Stimulated activated CD8-positive, alpha-beta memory T cell treated with anti-CD3 and anti-CD28 coated beads, Interleukin-15, amount 100 ng/mL, for 4 hours (primary cell): Measurements from ENCODE around the gene ADRM1.

Experiments used
- DNase-seq, 2 donors: peaks; one replicate each; pipeline ENCODE4 v3.0.0-alpha.2; 2020; ENCODE audit warnings: low read depth in 2 of 2

ADRM1 gene, protein sequence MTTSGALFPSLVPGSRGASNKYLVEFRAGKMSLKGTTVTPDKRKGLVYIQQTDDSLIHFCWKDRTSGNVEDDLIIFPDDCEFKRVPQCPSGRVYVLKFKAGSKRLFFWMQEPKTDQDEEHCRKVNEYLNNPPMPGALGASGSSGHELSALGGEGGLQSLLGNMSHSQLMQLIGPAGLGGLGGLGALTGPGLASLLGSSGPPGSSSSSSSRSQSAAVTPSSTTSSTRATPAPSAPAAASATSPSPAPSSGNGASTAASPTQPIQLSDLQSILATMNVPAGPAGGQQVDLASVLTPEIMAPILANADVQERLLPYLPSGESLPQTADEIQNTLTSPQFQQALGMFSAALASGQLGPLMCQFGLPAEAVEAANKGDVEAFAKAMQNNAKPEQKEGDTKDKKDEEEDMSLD

DNA sequence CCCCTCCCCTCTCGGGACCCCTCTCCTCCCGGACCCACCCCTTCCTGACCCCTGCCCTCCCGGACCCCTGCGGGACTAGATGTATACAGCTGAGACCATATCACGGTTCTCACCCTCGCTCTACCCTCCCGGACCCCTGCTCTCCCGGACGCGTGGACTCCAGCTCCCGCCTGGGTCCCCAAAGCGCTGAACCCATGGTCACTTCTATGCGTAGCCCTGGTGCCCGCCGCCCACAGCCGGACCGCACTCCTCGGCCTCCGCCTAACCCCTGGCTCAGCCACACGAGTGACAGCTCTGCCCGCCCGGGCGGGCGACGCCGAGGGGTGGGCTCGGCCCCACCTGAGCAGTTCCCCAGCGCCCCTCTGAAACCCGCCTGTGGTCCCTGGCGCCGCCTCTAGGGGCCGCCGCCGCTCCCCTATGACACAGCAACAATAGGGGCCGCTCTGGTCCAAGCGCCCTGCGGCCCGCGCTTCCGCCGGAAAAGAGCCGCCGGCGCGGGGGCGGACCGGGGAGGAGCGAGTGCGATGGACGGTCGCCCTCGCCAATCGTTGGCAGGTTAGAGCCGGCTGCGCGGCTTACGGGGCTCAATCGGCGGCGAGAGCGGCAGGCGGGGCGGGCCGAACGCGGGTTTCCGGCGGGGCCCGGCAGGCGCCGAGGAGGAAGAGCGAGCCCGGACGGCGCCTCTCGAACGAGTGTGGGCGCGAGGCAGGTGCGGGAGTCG, at the start of gene ADRM1:
Gene ADRM1 (plus strand): TSS at position 657 of the 721 bp plus-strand sequence. CDS start 572 bp downstream, outside the sequence.
- DNase-seq: peak; percentile 90 to 96

DNA sequence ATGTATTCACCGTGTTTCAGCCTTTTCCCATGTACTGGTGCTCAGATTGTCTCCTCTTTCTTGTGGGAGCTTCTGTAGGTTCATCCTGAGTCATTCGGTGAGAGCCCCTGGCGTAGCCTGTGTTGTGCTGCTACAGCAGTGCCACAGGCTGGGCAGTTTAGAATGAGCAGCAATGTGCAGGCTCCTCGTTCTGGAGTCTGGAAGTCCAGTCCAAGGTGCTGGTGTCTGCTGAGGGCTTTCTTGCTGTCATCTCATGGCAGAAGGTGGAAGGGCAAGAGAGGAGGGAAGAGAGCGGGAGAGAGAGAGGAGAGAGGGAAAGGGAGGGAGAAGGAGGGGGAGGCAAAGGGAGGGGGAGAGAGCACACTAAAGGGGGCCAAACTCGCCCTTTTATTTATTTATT, 49.4 kb upstream of the ADRM1 start:
- no peak for DNase-seq

DNA sequence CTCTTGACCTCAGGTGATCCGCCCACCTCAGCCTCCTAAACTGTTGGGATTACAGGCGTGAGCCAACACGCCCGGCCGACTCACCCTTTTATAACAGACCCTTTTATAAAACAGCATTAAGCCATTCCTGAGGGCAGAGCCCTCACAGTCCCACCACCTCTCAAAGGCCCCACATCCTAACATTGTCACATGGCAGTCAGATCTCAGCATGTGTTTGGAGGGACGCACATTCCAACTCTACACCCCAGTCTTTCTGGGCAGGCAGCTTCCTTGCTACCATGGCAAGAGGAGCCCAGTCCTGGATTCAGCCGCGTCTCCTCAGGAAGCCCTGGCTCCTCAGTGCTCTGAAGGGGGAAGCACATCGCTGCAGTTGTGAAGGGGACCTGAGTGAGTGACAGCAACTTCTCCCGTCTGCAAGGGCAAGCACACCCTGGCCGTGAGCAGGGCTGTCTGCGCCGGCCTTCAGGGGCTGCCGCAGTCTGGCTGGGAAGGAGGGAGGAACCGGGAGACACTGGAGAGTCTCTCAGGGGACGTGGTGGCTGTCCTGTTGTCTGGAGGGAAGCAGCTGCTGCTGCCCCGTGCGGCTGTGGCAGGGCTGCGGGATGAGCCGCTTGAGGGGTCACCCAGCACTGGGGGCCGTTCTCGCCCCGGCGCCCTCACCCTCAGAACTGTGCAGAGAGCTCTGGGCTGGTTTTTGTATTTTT, 48.6 kb upstream of the ADRM1 start:
- DNase-seq: no peak

DNA sequence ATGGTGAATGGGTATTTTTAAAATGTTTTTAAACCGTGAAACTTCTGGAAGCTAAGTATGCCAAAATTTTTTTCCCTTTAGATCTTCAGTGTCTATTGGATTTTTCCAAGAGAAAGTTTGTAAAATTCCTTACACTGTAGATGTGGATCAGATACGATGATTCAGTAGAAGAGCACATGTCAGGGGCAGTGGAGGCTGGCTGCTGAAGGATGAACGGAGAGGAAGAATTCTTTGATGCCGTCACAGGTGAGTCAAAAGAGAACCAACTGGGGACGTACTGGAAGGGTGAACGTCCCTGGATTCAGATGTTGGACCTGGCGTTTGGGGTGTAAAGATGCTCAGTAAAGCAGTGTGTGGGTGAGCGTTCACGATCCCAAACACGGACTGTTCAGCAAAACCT, 46.8 kb upstream of the ADRM1 start:
- DNase-seq: no peak

DNA sequence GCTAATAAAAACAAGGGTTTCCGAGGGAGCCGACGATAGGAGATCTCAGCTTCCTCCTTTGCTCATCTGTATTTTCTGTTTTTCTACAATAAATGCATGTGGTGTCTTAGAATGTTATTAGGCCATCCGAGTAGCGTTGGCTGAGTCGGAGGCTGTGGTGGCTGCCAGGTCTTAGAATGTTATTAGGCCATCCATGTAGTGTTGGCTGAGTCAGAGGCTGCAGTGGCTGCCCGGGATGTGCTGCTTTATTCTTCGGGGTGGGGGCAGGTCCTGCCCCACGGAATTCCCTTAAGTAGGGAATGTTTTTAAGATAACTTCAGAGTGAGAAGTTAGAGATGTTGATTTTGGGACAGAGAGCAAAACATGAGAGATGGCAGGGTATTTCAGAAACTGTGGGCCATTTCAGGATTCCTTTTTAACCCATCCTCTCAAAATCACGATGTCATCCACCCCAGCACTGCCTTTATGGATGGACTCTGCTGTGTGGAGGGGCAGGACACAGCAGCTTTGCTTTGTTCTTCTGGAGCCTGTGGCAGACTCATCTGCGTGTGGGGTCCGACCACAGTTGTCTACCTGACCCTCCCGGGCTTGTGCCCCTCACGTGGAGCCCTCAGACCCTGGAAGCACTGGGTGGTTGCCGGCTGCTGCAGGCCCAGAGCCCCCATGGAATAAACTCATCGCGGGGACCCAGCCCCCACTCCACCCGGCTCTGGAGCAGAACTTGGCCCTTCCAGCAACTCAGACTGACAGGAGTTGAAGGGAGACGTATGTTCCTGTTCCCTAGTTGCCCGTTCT, 44.1 kb upstream of the ADRM1 start:
- no peak for DNase-seq

DNA sequence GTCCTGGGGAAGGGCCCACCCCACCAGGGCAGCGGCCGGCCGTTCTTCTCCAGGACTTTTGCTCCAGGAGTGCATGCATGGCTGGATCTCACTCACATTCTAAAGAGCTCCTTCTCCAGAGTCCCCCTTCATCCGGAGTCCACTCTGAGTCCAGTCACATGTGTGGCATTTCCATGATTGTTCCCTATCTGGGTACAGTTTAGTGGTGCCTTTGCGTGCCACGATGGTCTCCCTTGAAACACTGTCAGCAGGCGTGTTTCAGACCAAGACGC, 43.6 kb upstream of the ADRM1 start:
- DNase-seq: no peak

DNA sequence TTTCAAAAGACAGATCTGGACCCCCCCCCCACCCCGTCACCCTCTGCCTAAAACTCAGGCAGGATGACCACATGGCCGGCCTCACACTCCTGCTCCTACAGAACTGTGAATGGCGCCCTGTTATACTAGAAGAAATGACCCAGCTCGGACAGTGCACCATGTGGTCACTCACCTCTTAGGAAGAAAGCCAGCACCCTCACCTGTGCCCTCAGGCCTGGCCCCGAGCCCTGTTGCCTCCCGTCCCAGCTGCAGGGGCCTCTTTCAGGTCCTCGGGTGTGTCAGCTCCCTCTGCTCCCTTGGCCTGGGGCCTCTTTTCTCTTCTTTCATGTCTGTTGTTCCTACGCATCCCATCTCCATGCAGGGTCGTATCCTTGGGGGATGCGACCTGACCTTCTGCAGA, 40.7 kb upstream of the ADRM1 start:
- DNase-seq: no peak

DNA sequence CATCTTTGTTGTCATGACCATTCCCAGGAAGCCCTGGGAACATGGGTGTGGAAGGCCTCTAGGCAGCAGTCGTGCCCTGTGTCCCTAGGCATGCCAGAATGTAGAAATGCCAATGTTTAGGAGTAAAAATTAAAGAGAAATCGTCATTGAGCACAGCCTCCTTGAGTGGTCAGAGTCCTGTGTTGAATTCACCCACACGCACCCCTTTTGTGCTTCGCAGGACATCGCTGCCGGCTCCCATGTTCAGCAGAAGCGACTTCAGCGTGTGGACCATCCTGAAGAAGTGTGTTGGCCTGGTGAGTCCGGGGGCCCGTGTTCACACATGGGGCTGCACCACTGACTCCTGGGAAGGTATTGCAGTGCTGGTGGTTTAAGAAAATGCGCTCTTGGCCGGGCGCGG, 39.4 kb upstream of the ADRM1 start:
- DNase-seq: no peak

DNA sequence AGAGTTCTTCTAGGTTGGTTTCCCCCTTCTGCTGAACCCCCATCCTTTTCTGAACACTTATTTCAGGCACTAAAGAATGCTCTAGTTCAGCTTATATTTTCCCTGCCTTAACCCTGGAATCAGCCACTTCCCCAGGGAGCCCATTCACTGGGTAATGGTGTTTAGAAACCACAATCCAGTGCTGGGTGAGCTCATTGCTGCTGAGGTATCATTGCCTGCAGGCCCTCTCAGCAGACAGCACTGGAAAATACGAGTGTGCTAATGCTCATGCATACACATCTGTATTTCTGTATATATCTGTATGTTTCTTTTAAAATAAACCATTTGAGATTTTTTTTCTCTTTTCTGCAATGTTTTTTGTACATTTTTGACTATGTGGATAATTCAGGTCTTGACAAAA, 37.4 kb upstream of the ADRM1 start:
- DNase-seq: no peak

DNA sequence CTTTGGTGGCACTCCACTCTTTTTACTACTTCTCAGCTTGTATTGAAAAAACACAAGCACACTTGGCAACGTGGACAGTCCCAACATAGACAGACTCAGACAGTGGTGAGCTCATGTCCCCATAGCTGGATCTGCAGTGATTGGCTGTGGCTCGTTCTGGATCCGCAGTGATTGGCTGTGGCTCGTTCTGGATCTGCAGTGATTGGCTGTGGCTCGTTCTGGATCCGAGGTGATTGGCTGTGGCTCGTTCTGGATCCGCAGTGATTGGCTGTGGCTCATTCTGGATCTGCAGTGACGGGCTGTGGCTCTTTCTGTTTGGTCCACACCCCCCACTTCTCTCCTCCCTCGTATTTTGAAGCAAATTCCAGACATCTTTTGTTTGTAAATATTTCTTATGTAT, 36.5 kb upstream of the ADRM1 start:
- DNase-seq: no peak

DNA sequence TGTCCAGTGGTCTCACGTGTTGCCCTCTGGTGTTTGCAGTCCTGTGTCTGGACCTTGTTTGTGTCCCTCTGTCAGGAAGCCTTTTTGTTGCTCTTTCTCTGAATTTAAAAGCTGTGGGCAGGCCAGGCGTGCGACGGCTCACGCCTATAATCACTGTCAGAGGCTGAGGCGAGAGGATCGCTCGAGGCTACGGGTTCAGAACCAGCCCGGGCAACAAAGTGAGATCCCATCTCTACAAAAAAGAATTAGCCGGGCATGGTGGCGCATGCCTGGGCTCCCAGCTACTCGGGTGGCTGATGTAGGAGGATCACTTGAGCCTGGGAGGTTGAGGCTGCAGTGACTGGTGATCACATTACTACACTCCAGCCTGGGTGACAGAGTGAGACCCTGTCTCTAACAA, 35.9 kb upstream of the ADRM1 start:
- DNase-seq: no peak

DNA sequence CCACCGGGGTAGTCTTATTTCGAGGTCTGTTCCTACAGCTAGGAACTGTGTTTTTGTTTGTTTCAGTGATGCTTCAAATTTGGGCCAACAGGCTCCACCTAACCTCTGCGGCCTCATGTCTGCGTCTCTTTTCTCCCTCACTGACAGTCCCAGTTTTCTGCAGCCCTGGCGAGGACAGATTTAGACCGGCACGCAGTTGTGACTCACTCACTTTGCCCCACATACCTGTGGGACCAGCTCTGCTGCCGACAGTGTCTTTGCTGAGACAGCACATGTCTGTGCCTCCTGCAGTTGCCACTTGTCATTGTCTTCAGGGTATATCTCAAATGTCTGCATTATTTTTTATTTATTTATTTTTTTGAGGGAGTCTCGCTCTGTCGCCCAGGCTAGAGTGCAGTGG, 35.3 kb upstream of the ADRM1 start:
- DNase-seq: no peak

DNA sequence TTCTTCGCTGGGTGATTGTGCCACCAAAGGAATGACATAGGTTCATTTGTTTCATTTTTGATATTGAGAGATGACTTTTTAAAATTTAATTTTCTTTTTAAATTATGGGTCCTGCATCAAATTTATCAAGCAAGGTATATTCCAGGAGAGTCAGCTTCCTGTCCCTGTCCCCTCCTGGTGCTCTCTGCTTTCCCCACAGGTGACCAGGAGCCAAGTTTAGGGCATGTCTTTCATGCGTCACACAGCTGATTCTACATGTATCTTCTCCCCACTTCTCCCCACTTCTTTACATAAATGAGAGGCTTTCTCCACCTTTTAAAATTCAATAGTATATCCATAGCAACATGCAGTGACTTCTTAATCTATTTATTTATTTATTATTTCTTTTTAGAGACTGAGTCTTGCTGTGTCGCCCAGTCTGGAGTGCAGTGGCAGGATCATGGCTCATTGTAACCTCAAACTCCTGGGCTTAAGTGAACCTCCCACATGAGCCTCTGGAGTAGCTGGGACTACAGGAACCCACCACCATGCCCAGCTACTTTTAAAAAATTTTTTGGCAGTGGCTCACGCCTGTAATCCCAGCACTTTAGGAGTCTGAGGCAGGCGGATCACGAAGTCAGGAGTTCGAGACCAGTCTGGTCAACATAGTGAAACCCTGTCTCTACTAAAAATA, 34.4 kb upstream of the ADRM1 start:
- DNase-seq: no peak

DNA sequence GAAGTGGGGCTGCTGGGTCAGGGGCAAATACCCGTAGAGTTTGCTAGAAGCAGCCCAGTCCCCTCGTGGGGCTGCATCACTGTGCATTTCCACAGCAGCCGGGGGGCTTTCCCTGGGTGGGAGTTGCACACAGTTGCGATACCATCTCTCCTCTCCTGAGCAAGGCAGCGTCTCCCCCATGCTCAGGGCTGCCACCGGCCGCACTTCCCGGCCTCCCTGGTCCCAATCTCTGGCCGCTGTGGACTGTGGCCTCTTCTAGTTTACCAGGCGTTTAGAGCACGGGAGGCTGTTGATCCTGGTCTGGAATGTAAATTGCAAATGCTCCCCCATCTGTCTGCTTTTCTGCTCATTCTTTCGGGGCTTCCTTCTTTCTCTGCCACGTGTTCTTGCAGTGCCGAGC, 33.4 kb upstream of the ADRM1 start:
- DNase-seq: no peak

DNA sequence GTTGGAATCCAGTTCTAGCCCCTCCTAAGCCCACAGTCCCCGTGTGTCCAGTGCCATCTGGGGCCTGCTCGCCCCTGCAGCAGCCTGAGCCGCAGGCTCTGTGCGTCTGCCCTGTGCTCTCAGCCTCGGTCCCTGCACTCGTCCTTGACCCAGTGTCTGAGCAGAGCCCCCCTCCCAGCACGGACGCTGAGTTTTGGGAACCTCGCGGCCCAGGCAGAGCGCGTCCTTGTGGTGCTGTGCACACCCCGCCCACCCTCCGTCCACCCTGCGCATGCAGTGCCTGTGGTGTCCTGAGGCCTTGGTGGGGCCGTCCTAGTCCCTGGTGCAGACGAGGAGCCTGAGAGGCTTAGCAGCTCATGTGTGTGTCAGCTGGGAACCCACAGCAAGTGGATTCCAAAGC, 32.9 kb upstream of the ADRM1 start:
- no peak for DNase-seq

DNA sequence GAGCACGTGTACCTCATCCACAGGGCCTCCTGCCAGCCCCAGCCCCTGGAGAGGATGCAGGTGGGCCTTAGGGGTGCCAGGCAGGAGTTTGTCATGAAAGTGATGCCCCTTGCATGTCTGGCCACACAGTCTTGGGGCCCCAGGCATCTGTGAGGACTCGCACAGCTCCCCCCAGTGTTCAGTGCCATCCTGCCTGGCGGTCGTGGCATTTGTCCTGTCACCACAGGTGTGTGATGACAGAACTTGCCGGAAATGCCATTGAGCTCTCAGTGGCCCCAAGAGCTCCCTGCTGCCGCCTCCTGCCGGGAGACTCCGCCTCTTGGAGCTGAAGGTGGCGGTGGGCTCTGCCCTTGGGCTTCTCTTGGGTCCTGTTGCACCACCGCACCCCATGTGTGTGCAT, 30.6 kb upstream of the ADRM1 start:
- DNase-seq: no peak

DNA sequence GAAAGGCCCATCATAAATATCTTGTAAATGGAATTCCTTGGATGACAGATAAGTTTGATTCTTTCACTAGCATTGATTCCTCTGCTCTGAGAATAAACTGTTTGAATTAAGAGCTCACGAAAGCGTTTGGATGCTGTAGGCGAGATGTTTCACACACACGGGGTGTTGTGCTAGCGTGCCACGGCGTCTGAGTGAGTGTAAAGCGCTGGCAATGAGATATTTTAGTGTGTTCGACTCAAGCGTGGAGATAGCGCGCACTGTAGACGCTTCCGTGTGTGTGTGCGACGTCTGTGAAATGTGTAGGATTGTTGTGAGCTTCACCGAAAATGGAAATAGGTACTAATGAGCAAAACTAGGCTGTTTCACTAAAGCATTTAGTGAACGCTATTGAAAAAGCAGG, 29.4 kb upstream of the ADRM1 start:
- DNase-seq: no peak

DNA sequence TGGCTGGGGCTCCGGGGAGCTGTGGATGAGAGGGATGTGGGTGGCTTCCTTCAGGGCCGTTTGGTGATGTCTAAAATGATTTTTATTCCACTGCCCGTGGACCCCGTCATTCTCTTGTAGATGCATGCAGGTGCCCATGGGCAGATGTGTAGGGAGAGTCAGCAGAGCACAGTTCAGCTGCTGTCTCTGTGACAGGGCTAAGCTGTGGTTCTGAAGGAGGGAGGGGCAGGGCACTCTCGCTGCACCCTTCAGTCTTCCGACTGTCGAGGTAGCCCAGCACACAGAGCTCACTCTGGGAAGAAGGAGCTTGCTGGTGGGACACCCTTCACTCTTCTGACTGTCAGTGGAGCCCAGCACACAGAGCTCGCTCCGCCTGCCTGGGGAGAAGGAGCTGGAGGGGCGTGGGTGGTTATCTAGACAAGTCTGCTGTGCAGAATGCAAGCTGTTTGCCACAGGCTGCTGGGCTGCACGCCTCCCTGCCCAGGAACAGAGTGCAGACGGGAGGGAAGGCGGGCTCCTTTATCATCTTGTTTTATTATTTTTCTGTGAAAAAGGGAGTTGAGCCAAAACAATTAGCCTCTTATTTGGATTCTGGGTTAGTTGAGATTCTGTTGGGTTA, 28.4 kb upstream of the ADRM1 start:
- no peak for DNase-seq

DNA sequence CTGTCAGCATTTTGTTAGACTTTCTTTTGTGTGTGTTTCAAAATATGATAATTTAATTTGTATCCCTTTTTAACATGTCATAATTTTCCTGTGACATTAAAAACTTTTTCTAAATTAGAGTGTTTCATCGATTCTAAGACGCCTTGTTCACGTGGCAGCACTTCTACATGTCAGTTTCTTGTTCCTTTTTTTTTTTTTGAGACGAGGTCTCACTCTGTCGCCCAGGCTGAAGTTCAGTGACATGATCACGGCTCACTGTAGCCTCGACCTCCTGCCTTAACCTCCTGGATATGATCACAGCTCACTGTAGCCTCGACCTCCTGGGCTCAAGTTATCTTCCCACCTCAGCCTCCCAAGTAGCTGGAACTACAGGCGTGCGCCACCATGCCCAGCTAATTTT, 27.6 kb upstream of the ADRM1 start:
- DNase-seq: no peak

DNA sequence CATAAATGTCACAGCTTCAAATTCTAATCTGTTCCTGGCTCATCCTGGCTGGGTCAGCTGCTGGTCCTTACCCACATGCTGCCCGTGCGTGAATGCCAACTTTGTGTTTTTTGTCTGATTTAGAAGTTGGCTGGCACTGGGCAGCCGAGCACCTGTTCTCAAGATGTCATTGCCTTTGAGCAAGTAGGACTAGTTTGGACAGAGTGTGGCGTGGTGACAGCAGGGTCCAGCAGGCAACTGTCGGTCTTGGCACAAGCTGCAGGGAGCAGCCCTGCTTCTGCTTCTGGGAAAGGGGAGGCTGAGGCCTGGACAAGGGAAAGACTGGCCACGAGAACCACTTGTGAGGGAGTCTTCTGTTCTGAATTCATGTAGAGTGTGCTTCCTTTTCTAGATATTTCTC, 26.4 kb upstream of the ADRM1 start:
- no peak for DNase-seq

DNA sequence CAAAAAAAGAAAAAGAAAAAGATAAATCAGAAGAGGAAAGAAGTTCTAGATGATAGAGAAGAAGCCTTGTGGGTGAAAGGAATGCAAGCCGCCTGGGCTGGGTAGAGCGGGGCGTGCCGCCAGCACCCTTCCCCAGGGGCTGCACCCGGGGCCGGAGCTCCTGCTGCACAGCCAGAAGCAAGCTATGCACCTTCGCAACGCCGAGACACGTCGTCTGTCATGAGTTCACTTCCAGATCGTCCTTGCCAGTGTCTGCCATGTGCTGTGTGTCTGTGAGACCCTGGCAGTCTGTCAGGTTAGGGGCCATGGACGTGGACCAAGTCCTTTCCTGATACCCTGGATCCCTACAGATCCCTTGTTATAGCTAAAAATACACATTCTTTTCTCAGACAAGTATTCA, 25.5 kb upstream of the ADRM1 start:
- DNase-seq: no peak
